ENCODE results near the gene FIGNL2.

- TF ChIP-seq CTCF (IDR thresholded peaks at IDR 0.05) (no peak), POLR2A (IDR thresholded peaks at IDR 0.05) (no peak), POLR2AphosphoS5 (IDR thresholded peaks at IDR 0.05) (no peak)
These were observed 18.2 kb upstream of the FIGNL2 start for GRCh38 chr12:51866762-51867161.
